Left renal cortex interstitium (tissue), 4 donors: Measurements from ENCODE around the gene FERMT2. TPM values are rescaled to one million over a fixed set of nuclear protein-coding genes. Genes with fewer than 3 reads are reported as not detected.

ENCODE experiments used
- DNase-seq, 4 donors: peaks; one replicate each; pipeline ENCODE4 v3.0.0-alpha.2; 2013; ENCODE audit warnings: low read depth in 4 of 4, low spot score in 2 of 4, missing footprints in 1 of 4
- polyA plus RNA-seq, 4 donors: library from polyadenylated mRNA; unstranded; fragments of 120-200 nt; gene quantifications; one replicate each; pipeline ENCODE4 v1.2.1, GENCODE V29; 2013; ENCODE audit not compliant: insufficient read length in 4 of 4

Gene FERMT2
- polyA plus RNA-seq, 4 donors = 147 to 185 (median 169) TPM

GRCh38 chr14:52906141-52906601 lies 44.7 kb downstream of the FERMT2 start:
- no peak for DNase-seq

DNA sequence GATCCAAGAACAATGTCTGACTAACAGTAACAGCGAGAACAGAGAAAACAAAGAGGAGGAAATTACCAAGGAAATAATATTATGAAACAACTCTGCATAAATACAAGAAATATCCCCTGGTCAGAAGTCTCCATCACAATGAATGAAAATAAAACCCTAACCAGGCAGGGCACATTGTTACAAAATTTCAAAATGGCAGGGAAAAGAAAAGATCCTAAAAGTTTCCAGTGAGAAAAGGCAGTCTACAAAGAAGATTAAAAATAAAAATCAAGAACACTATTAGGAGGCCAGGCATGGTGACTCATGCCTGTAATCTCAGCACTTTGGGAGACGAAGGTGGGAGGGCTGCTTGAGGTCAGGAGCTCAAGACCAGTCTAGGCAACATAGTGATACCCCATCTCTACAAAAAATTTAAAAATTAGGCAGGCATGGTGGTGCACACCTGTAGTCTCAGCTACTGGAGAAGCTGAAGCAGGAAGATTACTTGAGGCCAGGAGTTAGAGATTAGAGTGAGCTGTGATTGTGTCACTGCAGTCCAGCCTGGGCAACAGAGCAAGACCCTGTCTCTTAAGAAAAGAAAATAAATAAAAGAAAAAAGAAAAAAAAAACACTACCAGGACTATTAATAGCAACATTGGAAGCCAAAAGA lies 47.8 kb downstream of the FERMT2 start:
- no peak for DNase-seq

DNA sequence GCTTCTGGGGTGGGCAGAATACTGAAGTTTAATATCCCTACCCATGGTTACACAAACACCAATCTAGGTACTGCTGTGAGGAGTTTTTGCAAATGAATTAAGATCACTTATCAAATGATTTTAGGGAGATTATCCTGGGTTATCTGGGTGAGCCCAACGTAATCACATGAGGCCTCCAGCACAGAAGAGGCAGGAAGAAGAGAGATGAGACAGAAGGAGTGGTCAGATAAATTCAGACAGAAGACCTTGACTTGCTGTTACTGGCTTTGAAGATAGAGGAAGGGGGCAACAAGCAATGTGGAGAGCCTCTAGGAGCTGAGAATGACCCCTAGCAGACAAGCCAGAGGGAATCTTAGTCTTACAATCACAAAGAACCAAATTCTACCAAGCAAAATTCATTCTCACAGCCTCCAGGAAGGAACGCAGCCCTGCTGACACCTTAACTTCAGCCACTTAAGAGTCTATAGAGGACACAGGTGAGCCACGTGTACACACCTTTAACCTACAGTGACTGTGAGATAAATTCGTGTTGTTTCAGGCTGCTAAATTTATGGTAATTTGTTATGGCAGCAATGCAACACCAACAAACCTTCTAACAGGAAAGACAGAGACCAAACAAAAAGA lies 49.4 kb downstream of the FERMT2 start:
- no peak for DNase-seq

DNA sequence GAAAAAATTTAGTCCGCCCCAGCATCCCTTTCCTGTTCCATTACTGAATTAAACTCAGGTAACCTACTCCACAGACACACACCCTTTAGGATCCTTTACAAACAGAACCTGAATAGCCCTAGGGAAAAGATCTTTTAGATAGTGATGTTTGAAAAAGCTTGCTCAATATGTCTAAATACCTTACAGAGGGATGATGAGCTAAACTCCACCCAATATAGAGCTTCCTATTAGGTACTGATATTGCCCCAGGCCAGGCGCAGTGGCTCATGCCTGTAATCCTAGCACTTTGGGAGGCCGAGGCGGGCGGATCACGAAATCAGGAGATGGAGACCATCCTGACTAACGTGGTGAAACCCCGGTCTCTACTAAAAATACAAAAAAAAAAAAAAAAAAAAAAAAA lies 50.1 kb downstream of the FERMT2 start:
- no peak for DNase-seq

DNA sequence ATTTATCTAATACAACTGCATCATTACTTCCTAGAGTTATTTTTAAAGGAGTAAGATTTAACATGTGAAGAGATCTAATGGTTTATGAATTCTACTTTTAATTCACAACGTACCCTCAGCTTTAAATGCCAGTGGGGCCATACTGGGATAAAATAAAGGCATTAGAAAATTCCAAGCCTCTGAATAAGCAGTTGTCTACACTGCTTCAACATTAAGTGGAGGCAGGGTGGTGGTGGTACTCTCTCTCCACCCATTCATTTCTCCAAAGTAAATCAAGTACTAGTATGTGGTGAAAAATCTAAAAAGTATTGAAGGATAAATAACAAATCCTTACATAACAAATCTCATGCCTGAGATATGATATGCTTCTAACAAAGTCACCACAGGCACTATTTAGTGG lies 52.4 kb downstream of the FERMT2 start:
- DNase-seq = no peak

GRCh38 chr14:52895000-52895399 lies 55.9 kb downstream of the FERMT2 start:
- no peak for DNase-seq

GRCh38 chr14:52891800-52892199 lies 59.0 kb downstream of the FERMT2 start:
- no peak for DNase-seq

- DNase-seq = no peak
These were observed 61.7 kb downstream of the FERMT2 start for GRCh38 chr14:52888839-52889838.

DNA sequence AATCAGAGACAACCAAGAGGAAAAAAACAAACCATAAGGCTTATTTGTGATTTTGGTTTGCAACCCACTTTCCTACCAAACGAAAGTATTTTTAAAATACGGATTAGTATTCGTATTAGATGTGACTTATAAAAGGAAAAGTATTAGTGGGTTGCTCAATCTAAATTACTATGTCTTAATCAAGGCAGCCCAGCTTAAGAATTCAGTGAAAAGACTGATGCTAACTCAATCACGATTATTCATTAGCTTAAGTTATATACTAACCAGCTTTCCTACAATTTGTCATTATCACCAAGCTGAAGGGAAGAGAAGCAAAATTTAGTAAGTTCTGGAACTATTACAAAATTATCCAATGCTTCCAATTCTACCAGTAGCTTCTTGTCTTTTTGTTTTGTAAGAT lies 62.7 kb downstream of the FERMT2 start:
- DNase-seq = no peak

- DNase-seq = no peak
These were observed 65.6 kb downstream of the FERMT2 start for GRCh38 chr14:52885230-52885629.

DNA sequence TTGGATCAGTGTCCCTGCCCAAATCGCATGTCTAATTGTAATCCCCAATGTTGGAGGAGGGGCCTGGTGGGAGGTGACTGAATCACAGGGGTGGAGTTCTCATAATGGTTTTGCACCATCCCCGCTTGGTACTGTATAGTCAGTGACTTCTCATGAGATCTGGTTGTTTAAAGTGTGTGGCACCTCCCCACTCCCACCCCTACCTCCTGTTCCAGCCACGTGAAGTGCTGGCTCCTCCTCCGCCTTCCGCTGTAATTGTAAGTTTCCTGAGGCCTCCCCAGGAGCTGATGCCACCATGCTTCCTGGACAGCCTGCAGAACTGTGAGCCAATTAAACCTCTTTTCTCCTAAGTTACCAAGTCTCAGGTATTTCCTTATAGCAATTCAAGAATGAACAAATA lies 67.2 kb downstream of the FERMT2 start:
- DNase-seq = no peak

DNA sequence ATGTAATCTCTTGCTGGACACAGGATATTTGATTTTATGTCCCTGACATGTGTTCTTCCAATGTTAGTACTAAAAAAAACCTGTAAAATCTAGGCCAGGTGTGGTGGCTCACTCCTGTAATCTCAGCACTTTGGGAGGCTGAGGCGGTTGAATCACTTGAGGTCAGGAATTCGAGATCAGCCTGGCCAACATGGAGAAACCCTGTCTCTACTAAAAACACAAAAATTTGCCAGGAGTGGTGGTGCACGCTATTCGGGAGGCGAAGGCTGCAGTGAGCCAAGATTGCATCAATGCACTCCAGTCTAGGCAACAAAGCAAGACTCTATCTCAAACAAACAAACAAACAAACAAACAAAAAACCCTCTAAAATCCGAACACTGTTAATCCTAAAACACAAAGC lies 68.0 kb downstream of the FERMT2 start:
- DNase-seq = no peak

GRCh38 chr14:52879958-52880357 lies 70.9 kb downstream of the FERMT2 start:
- no peak for DNase-seq

DNA sequence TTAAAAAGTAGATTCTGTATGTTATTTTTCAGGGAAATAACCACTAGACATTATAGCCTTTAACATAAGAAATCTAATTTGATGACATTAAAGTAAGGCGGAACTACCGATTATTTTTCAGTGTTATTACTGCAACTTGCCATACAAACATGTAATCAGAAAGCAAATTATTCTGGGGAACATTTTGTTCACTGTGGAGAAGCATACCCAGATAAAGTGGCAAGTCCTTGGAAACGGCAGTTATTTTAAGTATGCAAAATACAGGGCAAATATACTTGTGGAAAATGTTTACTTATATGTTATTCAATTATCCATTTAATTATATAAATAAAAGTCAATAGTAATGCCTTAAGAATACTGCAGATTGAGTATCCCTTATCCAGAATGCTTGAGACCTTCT lies 71.9 kb downstream of the FERMT2 start:
- DNase-seq = no peak

DNA sequence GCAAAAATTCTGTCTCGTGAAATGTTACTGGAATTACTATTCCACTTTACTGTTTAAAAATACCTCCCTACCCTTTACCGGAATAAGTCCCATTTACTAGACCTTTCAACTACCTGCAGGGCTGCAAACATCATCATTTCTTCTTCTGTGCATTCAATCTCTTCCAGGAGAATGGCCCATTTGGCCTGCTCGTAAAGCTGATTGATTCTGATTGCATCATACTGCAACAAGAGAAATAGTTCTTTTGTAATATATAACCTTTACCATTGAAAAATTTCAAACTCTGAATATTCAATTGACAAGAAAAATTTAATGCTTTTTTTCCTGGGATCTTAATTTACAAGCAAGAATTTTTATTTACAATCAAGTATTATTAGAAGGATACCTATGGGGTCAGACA lies 72.4 kb downstream of the FERMT2 start:
- no peak for DNase-seq

GRCh38 chr14:52877628-52878027 lies 73.2 kb downstream of the FERMT2 start:
- DNase-seq = no peak

GRCh38 chr14:52876806-52877205 lies 74.0 kb downstream of the FERMT2 start:
- DNase-seq = no peak

- DNase-seq = no peak
These were observed 74.5 kb downstream of the FERMT2 start for GRCh38 chr14:52876311-52876710.

DNA sequence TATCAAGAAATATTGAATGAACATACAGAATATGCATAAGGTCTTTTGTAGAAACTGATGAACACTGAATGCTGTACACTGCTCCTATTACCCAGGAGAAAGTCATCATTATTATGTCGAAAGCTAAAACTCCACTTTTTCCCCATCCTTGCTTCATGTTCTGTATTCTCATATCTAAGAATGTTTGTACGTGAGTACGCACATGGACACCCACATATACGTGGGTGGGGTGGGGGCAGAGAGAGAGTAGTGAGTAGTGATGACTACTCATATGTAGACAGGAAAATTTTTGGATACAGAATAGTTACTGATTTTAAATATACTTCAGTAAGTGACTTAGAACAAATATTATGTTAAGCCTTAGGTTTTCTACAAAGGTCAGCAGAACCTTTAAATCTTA lies 75.1 kb downstream of the FERMT2 start:
- no peak for DNase-seq

DNA sequence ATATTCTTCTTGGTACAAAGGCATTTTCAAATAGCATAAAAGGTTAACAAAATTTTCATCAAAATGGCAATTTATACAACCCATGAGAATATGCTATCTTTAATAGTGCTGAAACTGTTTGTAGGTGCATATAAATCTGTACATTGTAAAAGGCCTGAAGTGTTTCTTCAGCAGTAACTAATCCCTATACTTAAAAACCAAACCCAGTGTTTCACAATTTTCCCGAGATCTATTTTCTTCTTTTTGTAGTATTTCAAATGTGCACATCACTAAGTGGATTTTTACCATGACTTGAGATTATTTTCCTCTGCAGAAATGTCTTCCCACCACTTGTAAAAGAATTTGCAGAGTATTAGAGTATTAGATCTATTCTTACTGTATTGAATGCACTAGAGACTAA lies 76.5 kb downstream of the FERMT2 start:
- DNase-seq = no peak

DNA sequence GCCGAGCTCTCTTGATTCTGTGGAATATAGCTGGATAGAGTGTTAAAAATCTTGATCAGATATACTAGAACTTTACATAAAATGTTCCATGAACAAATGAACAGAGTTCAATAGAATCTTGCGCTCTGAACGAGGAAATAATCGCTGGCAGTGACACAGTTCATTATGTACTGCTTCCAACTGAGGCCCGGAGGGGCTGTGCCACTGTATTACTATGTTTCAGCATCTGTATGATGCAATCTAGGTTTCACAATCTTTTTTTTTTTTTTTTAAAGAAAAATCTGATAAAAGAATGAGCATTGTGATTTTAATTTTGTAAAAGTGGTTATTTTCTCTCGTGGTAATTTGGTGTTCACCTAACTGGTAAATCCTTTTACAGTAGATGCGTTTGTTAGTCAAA lies 77.2 kb downstream of the FERMT2 start:
- no peak for DNase-seq
